Measurements from ENCODE around the gene SYT2. TPM values are rescaled to one million over a fixed set of nuclear protein-coding genes. Genes with fewer than 3 reads are reported as not detected.
"Not testable (repeated sequence)": the region's sequence is repeated elsewhere in the genome, so short reads cannot be mapped to it uniquely, and the experiment has no call there.

Gene SYT2
- total and polyA plus RNA-seq, 7 donors = 0.10 to 0.16 TPM; not detected in 5

GRCh38 chr1:202543537-202543936 is 166.7 kb downstream of the SYT2 start:
- Histone ChIP-seq H3K27ac (peak overlapping the region; percentile 84 to 94 (median 89)), H3K4me3 (peak overlapping the region; percentile 40 to 60 (median 58)), H3K4me1 (peaks cover 0 to 42% (median 30%) of the 10 kb centered on the region in 4 donors)
- not testable (repeated sequence) for H3K9me3 ChIP-seq, DNase-seq, H3K36me3 ChIP-seq, H3K27me3 ChIP-seq
- intact Hi-C loops (cut with DNase I) = loop anchor here (5.0 kb wide), 1 partner anchor 36 kb away; no protein-coding TSS in a partner anchor
- TF ChIP-seq POLR2AphosphoS5 (IDR thresholded peaks at IDR 0.05) = peak in 3 of 4 donors; percentile 4 to 17 (median 9)
- WGBS, 2 donors = 79 to 87% methylated on average over 11 of the region's 11 CpGs

GRCh38 chr1:202542415-202542814 is 167.8 kb downstream of the SYT2 start:
- not testable (repeated sequence) for H3K36me3 ChIP-seq, DNase-seq, H3K9me3 ChIP-seq, H3K27me3 ChIP-seq
- H3K4me3 ChIP-seq = peak overlapping the region; percentile 58 to 60 (median 59)
- TF ChIP-seq POLR2AphosphoS5 (IDR thresholded peaks at IDR 0.05) (peak in 2 of 4 donors; percentile 74 to 77), POLR2A (IDR thresholded peaks at IDR 0.05) (peak in 1 of 2 donors; percentile 37)
- H3K4me1 ChIP-seq = peaks cover 0 to 41% (median 26%) of the 10 kb centered on the region in 4 donors
- intact Hi-C loops (cut with DNase I) = loop anchor here (5.0 kb wide), 1 partner anchor 35 kb away; no protein-coding TSS in a partner anchor
- H3K27ac ChIP-seq = peak overlapping the region; percentile 84 to 94 (median 89)

- not testable (repeated sequence) for H3K27me3 ChIP-seq, H3K36me3 ChIP-seq, DNase-seq, H3K9me3 ChIP-seq
- peak in 1 of 2 donors; percentile 34 for TF ChIP-seq POLR2A (IDR thresholded peaks at IDR 0.05)
- TF ChIP-seq POLR2AphosphoS5 (IDR thresholded peaks at IDR 0.05) = peak in 3 of 4 donors; percentile 66 to 76 (median 70)
- intact Hi-C loops (cut with DNase I) = loop anchor here (5.0 kb wide), 1 partner anchor 34 kb away; no protein-coding TSS in a partner anchor
- 63 to 85% methylated on average over 2 of the region's 2 CpGs for WGBS, 2 donors
- Histone ChIP-seq H3K4me3 (peak overlapping the region; percentile 58 to 60 (median 59)), H3K27ac (peak overlapping the region; percentile 84 to 94 (median 89)), H3K4me1 (peaks cover 0 to 33% (median 17%) of the 10 kb centered on the region in 4 donors)
Measured at GRCh38 chr1:202540858-202541257, 169.4 kb downstream of the SYT2 start.

Other genes with a start within 250 kb of the SYT2 start
- 10 to 100 TPM; 29.7 to 68.1 (median 39.6) TPM for gene KDM5B, start 98.0 kb upstream of the SYT2 start, total RNA-seq
- gene KDM5B, start 98.0 kb upstream of the SYT2 start, polyA plus RNA-seq = 10 to 100 TPM; 10.9 to 16.7 (median 12.0) TPM
- not detected for gene PCAT6, start 100.5 kb upstream of the SYT2 start, total RNA-seq
- 1 to 10 TPM in 2 of 3 donors, not detected in 1; 1.6 to 1.7 TPM for gene PCAT6, start 100.5 kb upstream of the SYT2 start, polyA plus RNA-seq
- 1 to 10 TPM; 3.6 to 7.3 (median 4.8) TPM for gene RABIF, start 178.7 kb upstream of the SYT2 start, total RNA-seq
- 10 to 100 TPM in 2 of 3 donors, 1 to 10 TPM in 1; 9.0 to 17.6 (median 15.0) TPM for gene RABIF, start 178.7 kb upstream of the SYT2 start, polyA plus RNA-seq
- gene KLHL12, start 216.8 kb upstream of the SYT2 start, total RNA-seq = 10 to 100 TPM; 12.9 to 23.9 (median 15.9) TPM
- gene KLHL12, start 216.8 kb upstream of the SYT2 start, polyA plus RNA-seq = 10 to 100 TPM; 17.6 to 27.0 (median 23.6) TPM
- gene ADIPOR1, start 247.9 kb upstream of the SYT2 start, total RNA-seq = 10 to 100 TPM; 57.4 to 76.2 (median 65.8) TPM
- gene ADIPOR1, start 247.9 kb upstream of the SYT2 start, polyA plus RNA-seq = 10 to 100 TPM; 54.4 to 82.9 (median 79.8) TPM